HEK293 (cell line): Measurements from ENCODE around the gene CPT1C.
A peak's percentile ranks its signal among the peaks of the same experiment; 100 is the strongest.

Experiments used
- CTCF ChIA-PET: fragments of 350-600 bp; formaldehyde crosslinking; extraction: SDS; loops from one replicate; lab custom pipeline; 2021; ENCODE audit warnings: antibody characterized with exemption; lab: Yijun Ruan, JAX
- POLR2A ChIA-PET: fragments of 300-600 bp; formaldehyde crosslinking; extraction: SDS; loops from one replicate; lab custom pipeline; 2020; ENCODE audit warnings: antibody characterized with exemption, inconsistent platforms; lab: Yijun Ruan, JAX
- H3K27ac ChIP-seq: fragments of 200-500 bp; sonication (Bioruptor generic); 2 replicates; pipeline ENCODE4 v1.5.1; 2014; ENCODE audit warnings: low read depth, low read length, control low read depth, inconsistent platforms; ENCODE audit errors: extremely low read depth
- H3K36me3 ChIP-seq, 2 experiments: fragments of 200-500 bp in 1 of 2; sonication (Bioruptor generic) in 1 of 2; 1 replicate in 1 of 2; 2 replicates in 1 of 2; pipeline ENCODE4 v1.5.1; 2014 to 2017; ENCODE audit warnings: inconsistent platforms in 2 of 2, low read length in 2 of 2; ENCODE audit not compliant: control insufficient read depth in 2 of 2, insufficient read depth in 1 of 2
- H3K4me1 ChIP-seq: fragments of 200-500 bp; sonication (Bioruptor generic); 2 replicates; pipeline ENCODE4 v1.5.1; 2014; ENCODE audit warnings: mild to moderate bottlenecking, low read length, inconsistent platforms; ENCODE audit not compliant: control insufficient read depth, insufficient read depth
- H3K4me3 ChIP-seq: 2 replicates; pipeline ENCODE4 v1.5.1; 2011; ENCODE audit warnings: low read depth, mild to moderate bottlenecking, control low read depth, low read length, moderate library complexity
- H3K9me3 ChIP-seq: fragments of 200-500 bp; sonication (Bioruptor generic); 2 replicates; pipeline ENCODE4 v1.5.1; 2014; ENCODE audit warnings: low read depth, low read length, inconsistent platforms; ENCODE audit not compliant: control insufficient read depth, insufficient read depth
- HOXA7 ChIP-seq: sonication (generic); formaldehyde crosslinking; IDR thresholded peaks from 2 replicates; pipeline ENCODE4 v1.8.1; 2022; ENCODE audit warnings: missing genetic modification reagents, borderline replicate concordance
- HOXC10 ChIP-seq: sonication (generic); formaldehyde crosslinking; IDR thresholded peaks from 2 replicates; pipeline ENCODE4 v1.8.1; 2023; ENCODE audit warnings: mild to moderate bottlenecking, missing genetic modification reagents
- MZF1 ChIP-seq: fragments of 450-650 bp; formaldehyde crosslinking; IDR thresholded peaks from 2 replicates; pipeline ENCODE4 v1.5.1; 2017; ENCODE audit warnings: missing biosample characterization, missing genetic modification characterization, borderline replicate concordance
- OSR2 ChIP-seq: fragments of 450-650 bp; formaldehyde crosslinking; IDR thresholded peaks from 2 replicates; pipeline ENCODE4 v1.5.1; 2016; ENCODE audit warnings: missing biosample characterization, missing genetic modification characterization
- PATZ1 ChIP-seq: fragments of 450-650 bp; formaldehyde crosslinking; IDR thresholded peaks from 2 replicates; pipeline ENCODE4 v1.5.1; 2016; ENCODE audit warnings: missing biosample characterization, missing genetic modification characterization
- SETDB1 ChIP-seq: IDR thresholded peaks from one replicate; pipeline ENCODE4 v1.6.1; 2017; ENCODE audit warnings: mild to moderate bottlenecking, low read length, moderate library complexity, mixed read lengths; ENCODE audit not compliant: insufficient read length
- SP7 ChIP-seq: fragments of 450-650 bp; formaldehyde crosslinking; IDR thresholded peaks from 2 replicates; pipeline ENCODE4 v1.5.1; 2016; ENCODE audit warnings: missing biosample characterization, missing genetic modification characterization
- ZBTB1 ChIP-seq: fragments of 450-650 bp; formaldehyde crosslinking; IDR thresholded peaks from 2 replicates; pipeline ENCODE4 v1.5.1; 2016; ENCODE audit warnings: missing biosample characterization, missing genetic modification characterization
- ZBTB10 ChIP-seq: fragments of 450-650 bp; formaldehyde crosslinking; IDR thresholded peaks from 2 replicates; pipeline ENCODE4 v1.5.1; 2016; ENCODE audit warnings: missing biosample characterization, missing genetic modification characterization
- ZBTB20 ChIP-seq: fragments of 450-650 bp; formaldehyde crosslinking; IDR thresholded peaks from 2 replicates; pipeline ENCODE4 v1.5.1; 2016; ENCODE audit warnings: missing biosample characterization, missing genetic modification characterization
- ZFHX2 ChIP-seq: fragments of 450-650 bp; formaldehyde crosslinking; conservative IDR thresholded peaks from 2 replicates; pipeline ENCODE4 v1.5.1; 2016; ENCODE audit warnings: missing biosample characterization, missing genetic modification characterization
- ZFP69B ChIP-seq: fragments of 450-650 bp; formaldehyde crosslinking; IDR thresholded peaks from 2 replicates; pipeline ENCODE4 v1.5.1; 2016; ENCODE audit warnings: missing biosample characterization, missing genetic modification characterization
- ZNF10 ChIP-seq: fragments of 450-650 bp; formaldehyde crosslinking; IDR thresholded peaks from 2 replicates; pipeline ENCODE4 v1.5.1; 2017; ENCODE audit warnings: missing biosample characterization, missing genetic modification characterization
- ZNF121 ChIP-seq: fragments of 450-650 bp; formaldehyde crosslinking; IDR thresholded peaks from 2 replicates; pipeline ENCODE4 v1.5.1; 2016; ENCODE audit warnings: missing biosample characterization, missing genetic modification characterization
- ZNF211 ChIP-seq: fragments of 450-650 bp; formaldehyde crosslinking; IDR thresholded peaks from 2 replicates; pipeline ENCODE4 v1.5.1; 2016; ENCODE audit warnings: low read depth, missing biosample characterization, missing genetic modification characterization
- ZNF324 ChIP-seq: fragments of 450-650 bp; formaldehyde crosslinking; IDR thresholded peaks from 2 replicates; pipeline ENCODE4 v1.5.1; 2016; ENCODE audit warnings: missing biosample characterization, missing genetic modification characterization
- ZNF37A ChIP-seq: fragments of 450-650 bp; IDR thresholded peaks from 2 replicates; pipeline ENCODE4 v1.5.1; 2018; ENCODE audit warnings: missing biosample characterization, missing genetic modification characterization
- ZNF426 ChIP-seq: fragments of 450-650 bp; formaldehyde crosslinking; IDR thresholded peaks from 2 replicates; pipeline ENCODE4 v1.5.1; 2017; ENCODE audit warnings: missing biosample characterization, missing genetic modification characterization, mild to moderate bottlenecking, inconsistent platforms, moderate library complexity
- ZNF596 ChIP-seq: fragments of 450-650 bp; IDR thresholded peaks from 2 replicates; pipeline ENCODE4 v1.5.0; 2018; ENCODE audit warnings: missing biosample characterization, mild to moderate bottlenecking, missing genetic modification characterization, moderate library complexity
- ZNF747 ChIP-seq: fragments of 450-650 bp; formaldehyde crosslinking; IDR thresholded peaks from 2 replicates; pipeline ENCODE4 v1.5.1; 2016; ENCODE audit warnings: missing biosample characterization, missing genetic modification characterization
- ZNF776 ChIP-seq: fragments of 450-650 bp; formaldehyde crosslinking; IDR thresholded peaks from 2 replicates; pipeline ENCODE4 v1.5.0; 2017; ENCODE audit warnings: missing biosample characterization, missing genetic modification characterization, borderline replicate concordance
- ZNF777 ChIP-seq: fragments of 450-650 bp; formaldehyde crosslinking; IDR thresholded peaks from 2 replicates; pipeline ENCODE4 v1.5.1; 2017; ENCODE audit warnings: missing biosample characterization, missing genetic modification characterization, borderline replicate concordance
- TF ChIP-seq, protein P1 (sequence below): fragments of 450-650 bp; formaldehyde crosslinking; optimal IDR thresholded peaks from 2 replicates; pipeline ENCODE3; 2016; ENCODE audit warnings: missing biosample characterization, mild to moderate bottlenecking, missing genetic modification characterization
- TF ChIP-seq, protein P2 (sequence below): fragments of 450-650 bp; formaldehyde crosslinking; IDR thresholded peaks from 2 replicates; pipeline ENCODE4 v1.5.1; 2016; ENCODE audit warnings: missing biosample characterization, missing genetic modification characterization

Gene CPT1C

DNA sequence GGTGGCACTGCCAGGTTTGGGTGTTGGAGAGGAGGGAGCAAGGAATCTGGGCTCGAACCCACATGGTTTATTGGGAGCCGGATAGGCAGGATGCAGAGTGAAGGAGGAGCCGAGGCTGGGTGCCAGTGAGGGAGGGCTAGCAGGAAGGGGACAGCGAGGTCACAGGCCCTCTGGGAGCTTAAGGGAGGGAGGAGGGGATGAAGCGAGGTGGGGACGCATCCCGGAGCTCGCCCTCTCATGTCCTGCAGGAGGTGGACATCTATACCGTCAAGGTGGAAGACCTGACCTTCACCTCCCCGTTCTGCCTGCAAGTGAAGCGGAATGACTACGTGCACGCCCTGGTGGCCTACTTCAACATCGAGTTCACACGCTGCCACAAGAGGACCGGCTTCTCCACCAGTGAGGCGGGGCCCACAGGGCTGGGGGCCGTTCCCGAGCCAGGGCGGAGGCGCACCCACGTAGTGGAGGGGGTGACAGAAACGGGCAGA is 5.0 kb upstream of the CPT1C start:
- Histone ChIP-seq H3K36me3 (peaks cover 42 to 76% of the 10 kb centered on the region in 2 experiments), H3K27ac (no peak overlapping the region), H3K4me1 (peaks cover 7% of the 10 kb centered on the region), H3K9me3 (no peaks in the 10 kb centered on the region), H3K4me3 (no peak overlapping the region)
- ChIA-PET CTCF (interaction anchor here (0.6 to 0.8 kb wide), 4 partner anchors 14 to 183 kb away, joined by 3 read pairs; no protein-coding TSS in a partner anchor), POLR2A (interaction anchor here (0.7 to 1.9 kb wide), 2 partner anchors 10 to 162 kb away, joined by 3 to 6 read pairs; no protein-coding TSS in a partner anchor)
- no peak for TF ChIP-seq OSR2 (tag by site-specific recombination)
- TF ChIP-seq, protein P1, sequence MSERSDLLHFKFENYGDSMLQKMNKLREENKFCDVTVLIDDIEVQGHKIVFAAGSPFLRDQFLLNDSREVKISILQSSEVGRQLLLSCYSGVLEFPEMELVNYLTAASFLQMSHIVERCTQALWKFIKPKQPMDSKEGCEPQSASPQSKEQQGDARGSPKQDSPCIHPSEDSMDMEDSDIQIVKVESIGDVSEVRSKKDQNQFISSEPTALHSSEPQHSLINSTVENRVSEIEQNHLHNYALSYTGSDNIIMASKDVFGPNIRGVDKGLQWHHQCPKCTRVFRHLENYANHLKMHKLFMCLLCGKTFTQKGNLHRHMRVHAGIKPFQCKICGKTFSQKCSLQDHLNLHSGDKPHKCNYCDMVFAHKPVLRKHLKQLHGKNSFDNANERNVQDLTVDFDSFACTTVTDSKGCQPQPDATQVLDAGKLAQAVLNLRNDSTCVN: no peak
- no peak for TF ChIP-seq ZNF37A (tag by site-specific recombination)
- TF ChIP-seq, protein P2, sequence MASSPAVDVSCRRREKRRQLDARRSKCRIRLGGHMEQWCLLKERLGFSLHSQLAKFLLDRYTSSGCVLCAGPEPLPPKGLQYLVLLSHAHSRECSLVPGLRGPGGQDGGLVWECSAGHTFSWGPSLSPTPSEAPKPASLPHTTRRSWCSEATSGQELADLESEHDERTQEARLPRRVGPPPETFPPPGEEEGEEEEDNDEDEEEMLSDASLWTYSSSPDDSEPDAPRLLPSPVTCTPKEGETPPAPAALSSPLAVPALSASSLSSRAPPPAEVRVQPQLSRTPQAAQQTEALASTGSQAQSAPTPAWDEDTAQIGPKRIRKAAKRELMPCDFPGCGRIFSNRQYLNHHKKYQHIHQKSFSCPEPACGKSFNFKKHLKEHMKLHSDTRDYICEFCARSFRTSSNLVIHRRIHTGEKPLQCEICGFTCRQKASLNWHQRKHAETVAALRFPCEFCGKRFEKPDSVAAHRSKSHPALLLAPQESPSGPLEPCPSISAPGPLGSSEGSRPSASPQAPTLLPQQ: peak; percentile 86
- no peak for TF ChIP-seq ZNF777 (tag by site-specific recombination)
- TF ChIP-seq ZBTB20 (tag by site-specific recombination): no peak
- no peak for TF ChIP-seq ZNF121 (tag by site-specific recombination)
- TF ChIP-seq ZNF10: no peak
- peak; percentile 77 for TF ChIP-seq ZFP69B (tag by site-specific recombination)
- no peak for TF ChIP-seq SP7 (tag by site-specific recombination)
- TF ChIP-seq SETDB1: no peak
- no peak for TF ChIP-seq MZF1 (tag by site-specific recombination)
- no peak for TF ChIP-seq ZNF596 (tag by site-specific recombination)
- no peak for TF ChIP-seq ZNF426 (tag by site-specific recombination)
- TF ChIP-seq ZBTB1 (tag by site-specific recombination): no peak
- TF ChIP-seq ZBTB10: no peak
- no peak for TF ChIP-seq ZNF324 (tag by site-specific recombination)
- no peak for TF ChIP-seq HOXA7 (CRISPR knock-in tag)
- TF ChIP-seq ZNF747 (tag by site-specific recombination): no peak
- TF ChIP-seq ZNF776: no peak
- 0 out of 2 replicates have a peak, but pooled peaks have one; percentile 27 for TF ChIP-seq ZFHX2 (tag by site-specific recombination)
- TF ChIP-seq HOXC10: no peak
- no peak for TF ChIP-seq PATZ1 (tag by site-specific recombination)
- no peak for TF ChIP-seq ZNF211
